ENCODE results near the gene POU2F1. TPM values are rescaled to one million over a fixed set of nuclear protein-coding genes. Genes with fewer than 3 reads are reported as not detected.

POU2F1 gene
- total RNA-seq, 2 experiments from 2014 or later: 18.7 to 52.3 TPM

- intact Hi-C loops (cut with micrococcal nuclease; ENCODE audit: unreplicated experiment): no loop called here
- Histone ChIP-seq H3K36me3 (ENCODE audit: insufficient read depth, low read length) (no peaks in the 10 kb centered on the region), H2AFZ (ENCODE audit: low read length) (no peak overlapping the region), H3K9me3 (ENCODE audit: low read length) (no peaks in the 10 kb centered on the region), H3K27ac (ENCODE audit: low read depth, low read length, poor library complexity, severe bottlenecking) (no peak overlapping the region), H3K4me3 (ENCODE audit: low read depth, low read length, poor library complexity, severe bottlenecking) (no peak overlapping the region), H3K4me2 (ENCODE audit: low read length) (no peak overlapping the region), H4K20me1 (ENCODE audit: insufficient read depth, low read length) (no peaks in the 10 kb centered on the region), H3K79me2 (ENCODE audit: insufficient read depth, low read depth, low read length) (no peaks in the 10 kb centered on the region), H3K9me2 (ENCODE audit: insufficient read depth, low read length) (no peaks in the 10 kb centered on the region), H3K4me1 (ENCODE audit: insufficient read depth, low read length, poor library complexity, severe bottlenecking) (no peaks in the 10 kb centered on the region)
- no peak for DNase-seq (ENCODE audit: low spot score)
- ChIA-PET CTCF (ENCODE audit: unreplicated experiment) (no interaction called here), POLR2A (no interaction called here)
- no TSS peak for BruUV-seq (replicated peaks)
- TF ChIP-seq, protein P1, sequence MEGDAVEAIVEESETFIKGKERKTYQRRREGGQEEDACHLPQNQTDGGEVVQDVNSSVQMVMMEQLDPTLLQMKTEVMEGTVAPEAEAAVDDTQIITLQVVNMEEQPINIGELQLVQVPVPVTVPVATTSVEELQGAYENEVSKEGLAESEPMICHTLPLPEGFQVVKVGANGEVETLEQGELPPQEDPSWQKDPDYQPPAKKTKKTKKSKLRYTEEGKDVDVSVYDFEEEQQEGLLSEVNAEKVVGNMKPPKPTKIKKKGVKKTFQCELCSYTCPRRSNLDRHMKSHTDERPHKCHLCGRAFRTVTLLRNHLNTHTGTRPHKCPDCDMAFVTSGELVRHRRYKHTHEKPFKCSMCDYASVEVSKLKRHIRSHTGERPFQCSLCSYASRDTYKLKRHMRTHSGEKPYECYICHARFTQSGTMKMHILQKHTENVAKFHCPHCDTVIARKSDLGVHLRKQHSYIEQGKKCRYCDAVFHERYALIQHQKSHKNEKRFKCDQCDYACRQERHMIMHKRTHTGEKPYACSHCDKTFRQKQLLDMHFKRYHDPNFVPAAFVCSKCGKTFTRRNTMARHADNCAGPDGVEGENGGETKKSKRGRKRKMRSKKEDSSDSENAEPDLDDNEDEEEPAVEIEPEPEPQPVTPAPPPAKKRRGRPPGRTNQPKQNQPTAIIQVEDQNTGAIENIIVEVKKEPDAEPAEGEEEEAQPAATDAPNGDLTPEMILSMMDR (conservative IDR thresholded peaks at IDR 0.05; ENCODE audit: low read length): no peak
- no peak for TF ChIP-seq EZH2phosphoT487 (IDR thresholded peaks at IDR 0.05; ENCODE audit: borderline replicate concordance, low read depth, low read length)
Measured at GRCh38 chr1:167278497-167278896, 57.8 kb downstream of the POU2F1 start.

- Histone ChIP-seq H3K4me1 (ENCODE audit: insufficient read depth, low read length, poor library complexity, severe bottlenecking) (no peaks in the 10 kb centered on the region), H2AFZ (ENCODE audit: low read length) (no peak overlapping the region), H3K27ac (ENCODE audit: low read depth, low read length, poor library complexity, severe bottlenecking) (no peak overlapping the region), H4K20me1 (ENCODE audit: insufficient read depth, low read length) (no peaks in the 10 kb centered on the region), H3K4me2 (ENCODE audit: low read length) (no peak overlapping the region), H3K4me3 (ENCODE audit: low read depth, low read length, poor library complexity, severe bottlenecking) (no peak overlapping the region), H3K9me2 (ENCODE audit: insufficient read depth, low read length) (no peaks in the 10 kb centered on the region), H3K36me3 (ENCODE audit: insufficient read depth, low read length) (no peaks in the 10 kb centered on the region), H3K79me2 (ENCODE audit: insufficient read depth, low read depth, low read length) (no peaks in the 10 kb centered on the region), H3K9me3 (ENCODE audit: low read length) (no peaks in the 10 kb centered on the region)
- intact Hi-C loops (cut with micrococcal nuclease; ENCODE audit: unreplicated experiment): no loop called here
- ChIA-PET CTCF (ENCODE audit: unreplicated experiment) (interaction anchor here (0.9 kb wide), 1 partner anchor 16 kb away, joined by 3 read pairs; no protein-coding TSS in a partner anchor), POLR2A (interaction anchor here (0.8 to 1.7 kb wide), 3 partner anchors 13 to 30 kb away, joined by 3 to 4 read pairs (median 3); no protein-coding TSS in a partner anchor)
- no peak for DNase-seq (ENCODE audit: low spot score)
- BruUV-seq (replicated peaks): no TSS peak
- no peak for TF ChIP-seq EZH2phosphoT487 (IDR thresholded peaks at IDR 0.05; ENCODE audit: borderline replicate concordance, low read depth, low read length)
- TF ChIP-seq, protein P1 (conservative IDR thresholded peaks at IDR 0.05; ENCODE audit: low read length): no peak
Measured at GRCh38 chr1:167280912-167281311, 60.2 kb downstream of the POU2F1 start.

- Histone ChIP-seq H3K9me3 (ENCODE audit: low read length) (no peaks in the 10 kb centered on the region), H3K4me3 (ENCODE audit: low read depth, low read length, poor library complexity, severe bottlenecking) (no peak overlapping the region), H3K4me1 (ENCODE audit: insufficient read depth, low read length, poor library complexity, severe bottlenecking) (no peaks in the 10 kb centered on the region), H4K20me1 (ENCODE audit: insufficient read depth, low read length) (no peaks in the 10 kb centered on the region), H3K36me3 (ENCODE audit: insufficient read depth, low read length) (no peaks in the 10 kb centered on the region), H3K79me2 (ENCODE audit: insufficient read depth, low read depth, low read length) (no peaks in the 10 kb centered on the region), H3K27ac (ENCODE audit: low read depth, low read length, poor library complexity, severe bottlenecking) (no peak overlapping the region), H2AFZ (ENCODE audit: low read length) (peak overlapping the region; percentile 8; the same call in 1 of the 2 replicates), H3K4me2 (ENCODE audit: low read length) (no peak overlapping the region), H3K9me2 (ENCODE audit: insufficient read depth, low read length) (no peaks in the 10 kb centered on the region)
- intact Hi-C loops (cut with micrococcal nuclease; ENCODE audit: unreplicated experiment): no loop called here
- TF ChIP-seq, protein P1 (conservative IDR thresholded peaks at IDR 0.05; ENCODE audit: low read length): no peak
- no peak for TF ChIP-seq EZH2phosphoT487 (IDR thresholded peaks at IDR 0.05; ENCODE audit: borderline replicate concordance, low read depth, low read length)
- BruUV-seq (replicated peaks): no TSS peak
- POLR2A ChIA-PET: interaction anchor here (0.8 to 1.8 kb wide), 2 partner anchors 12 to 86 kb away, joined by 3 to 4 read pairs; no protein-coding TSS in a partner anchor
- CTCF ChIA-PET (ENCODE audit: unreplicated experiment): no interaction called here
- DNase-seq (ENCODE audit: low spot score): no peak
Measured at GRCh38 chr1:167288390-167289074, 67.8 kb downstream of the POU2F1 start.
